Thyroid gland (tissue), 4 donors: ENCODE data around the gene CCDC192. TPM values are rescaled to one million over a fixed set of nuclear protein-coding genes. Genes with fewer than 3 reads are reported as not detected.

Experiments used
- DNase-seq, 2 donors: peaks; one replicate each; pipeline ENCODE4 v3.0.0-alpha.2; 2019
- H3K27ac ChIP-seq, 3 donors: fragments of 200-600 bp; sonication (generic); 1 replicate in 2 of 3; 2 replicates in 1 of 3; pipeline ENCODE4 v1.5.1; 2016 to 2019; ENCODE audit warnings: mild to moderate bottlenecking in 1 of 3, moderate library complexity in 1 of 3
- H3K27me3 ChIP-seq: fragments of 200-600 bp; sonication (generic); one replicate; pipeline ENCODE4 v1.5.1; 2019
- H3K36me3 ChIP-seq, 2 donors: fragments of 200-600 bp; sonication (generic); one replicate each; pipeline ENCODE4 v1.5.1; 2016 to 2019
- H3K4me1 ChIP-seq, 2 donors: fragments of 200-600 bp; sonication (generic); one replicate each; pipeline ENCODE4 v1.5.1; 2017 to 2019
- H3K4me3 ChIP-seq, 3 donors: fragments of 200-600 bp; sonication (generic); replicated peaks in 1 of 3; 1 replicate in 2 of 3; 2 replicates in 1 of 3; pipeline ENCODE4 v1.5.1; 2016; ENCODE audit warnings: mild to moderate bottlenecking in 1 of 3
- H3K9me3 ChIP-seq: fragments of 200-600 bp; sonication (generic); one replicate; pipeline ENCODE4 v1.5.1; 2017
- CTCF ChIP-seq, 6 experiments: fragments of 200-600 bp in 3 of 6; fragments of 450-650 bp in 3 of 6; sonication (generic) in 3 of 6; IDR thresholded peaks; one replicate each; pipeline ENCODE4 v1.5.1; 2016 to 2019; ENCODE audit warnings: antibody characterized with exemption in 6 of 6, mild to moderate bottlenecking in 2 of 6, inconsistent platforms in 1 of 6, moderate library complexity in 1 of 6
- POLR2A ChIP-seq, 2 donors: fragments of 450-650 bp; IDR thresholded peaks; one replicate each; pipeline ENCODE4 v1.6.1; 2017; ENCODE audit warnings: antibody characterized with exemption in 2 of 2, mild to moderate bottlenecking in 2 of 2, moderate library complexity in 1 of 2
- WGBS, 2 donors: methylation state at CpG; one replicate each; pipeline ENCODE4 v1.1.5; 2017; 5-methylcytosine and 5-hydroxymethylcytosine counted together
- intact Hi-C: fragments of 100-400 bp; cut with DNase I; formaldehyde crosslinking; loops from one replicate; pipeline ENCODE4 v1.15.1; 2023
- total RNA-seq, 4 donors: library from RNA; depleted of rRNA; stranded (reverse); fragments of >200 nt; gene quantifications; one replicate each; pipeline ENCODE4 v1.2.3, GENCODE V29; 2016

CCDC192 gene
- total RNA-seq, 4 donors from 2014 or later, result 1.3 TPM; not detected in 3

GRCh38 chr5:127976525-127976924 lies 273.3 kb downstream of the CCDC192 start:
- no peak overlapping the region for H3K27ac ChIP-seq
- H3K4me3 ChIP-seq, result no peak overlapping the region
- H3K4me1 ChIP-seq, result no peaks in the 10 kb centered on the region
- no peaks in the 10 kb centered on the region for H3K9me3 ChIP-seq
- DNase-seq, result no peak
- 91 to 92% methylated on average over 4 of the region's 4 CpGs for WGBS, 2 donors
- no peaks in the 10 kb centered on the region for H3K27me3 ChIP-seq
- intact Hi-C loops, result no loop called here
- no peak for TF ChIP-seq CTCF (IDR thresholded peaks at IDR 0.05)
- TF ChIP-seq POLR2A (IDR thresholded peaks at IDR 0.05), result no peak
- no peaks in the 10 kb centered on the region for H3K36me3 ChIP-seq

- DNase-seq, result no peak
- Histone ChIP-seq H3K36me3 (no peaks in the 10 kb centered on the region), H3K27me3 (no peaks in the 10 kb centered on the region), H3K27ac (no peak overlapping the region), H3K4me1 (no peaks in the 10 kb centered on the region), H3K9me3 (no peaks in the 10 kb centered on the region), H3K4me3 (no peak overlapping the region)
- intact Hi-C loops, result no loop called here
- TF ChIP-seq POLR2A (IDR thresholded peaks at IDR 0.05) (no peak), CTCF (IDR thresholded peaks at IDR 0.05) (no peak)
- WGBS, 2 donors, result 73 to 77% methylated on average over 5 of the region's 5 CpGs
Observed at GRCh38 chr5:127976991-127977717, 274.0 kb downstream of the CCDC192 start.

GRCh38 chr5:127978738-127979300 lies 275.6 kb downstream of the CCDC192 start:
- H3K27ac ChIP-seq, result no peak overlapping the region
- H3K36me3 ChIP-seq, result no peaks in the 10 kb centered on the region
- no peaks in the 10 kb centered on the region for H3K4me1 ChIP-seq
- WGBS, 2 donors, result 93 to 99% methylated on average over 5 of the region's 5 CpGs
- no peak for DNase-seq
- TF ChIP-seq CTCF (IDR thresholded peaks at IDR 0.05), result no peak
- TF ChIP-seq POLR2A (IDR thresholded peaks at IDR 0.05), result no peak
- H3K9me3 ChIP-seq, result no peaks in the 10 kb centered on the region
- no peak overlapping the region for H3K4me3 ChIP-seq
- intact Hi-C loops, result no loop called here
- H3K27me3 ChIP-seq, result no peaks in the 10 kb centered on the region

- H3K27ac ChIP-seq, result no peak overlapping the region
- TF ChIP-seq CTCF (IDR thresholded peaks at IDR 0.05) (no peak), POLR2A (IDR thresholded peaks at IDR 0.05) (no peak)
- intact Hi-C loops, result no loop called here
- no peak for DNase-seq
- H3K4me3 ChIP-seq, result no peak overlapping the region
- no peaks in the 10 kb centered on the region for H3K4me1 ChIP-seq
- no peaks in the 10 kb centered on the region for H3K27me3 ChIP-seq
- no peaks in the 10 kb centered on the region for H3K36me3 ChIP-seq
- H3K9me3 ChIP-seq, result no peaks in the 10 kb centered on the region
Observed at GRCh38 chr5:127979475-127979874, 276.3 kb downstream of the CCDC192 start.

GRCh38 chr5:127980843-127981242 lies 277.7 kb downstream of the CCDC192 start:
- DNase-seq, result no peak
- TF ChIP-seq CTCF (IDR thresholded peaks at IDR 0.05) (no peak), POLR2A (IDR thresholded peaks at IDR 0.05) (no peak)
- Histone ChIP-seq H3K4me3 (no peak overlapping the region), H3K4me1 (no peaks in the 10 kb centered on the region), H3K27ac (no peak overlapping the region), H3K9me3 (no peaks in the 10 kb centered on the region), H3K36me3 (no peaks in the 10 kb centered on the region), H3K27me3 (no peaks in the 10 kb centered on the region)
- intact Hi-C loops, result no loop called here
